ENCODE results near the gene GCN1.

The GCN1 gene

GRCh38 chr12:120132054-120132836 is 62.3 kb downstream of the GCN1 start:
- no peak for DNase-seq
- in situ Hi-C loops (cut with MboI; ENCODE audit: low pct_unique_long_range_greater_than_20kb, low sequenced_read_pairs), result no loop called here

- DNase-seq, result no peak
- in situ Hi-C loops (cut with MboI; ENCODE audit: low pct_unique_long_range_greater_than_20kb, low sequenced_read_pairs), result no loop called here
Measured at GRCh38 chr12:120131116-120131515, 63.4 kb downstream of the GCN1 start.

GRCh38 chr12:120130011-120130410 is 64.5 kb downstream of the GCN1 start:
- in situ Hi-C loops (cut with MboI; ENCODE audit: low pct_unique_long_range_greater_than_20kb, low sequenced_read_pairs), result no loop called here
- DNase-seq, result no peak

- peak; percentile 79 for DNase-seq
- in situ Hi-C loops (cut with MboI; ENCODE audit: low pct_unique_long_range_greater_than_20kb, low sequenced_read_pairs), result no loop called here
Measured at GRCh38 chr12:120126635-120127005, 67.9 kb downstream of the GCN1 start.

- in situ Hi-C loops (cut with MboI; ENCODE audit: low pct_unique_long_range_greater_than_20kb, low sequenced_read_pairs), result no loop called here
- no peak for DNase-seq
Measured at GRCh38 chr12:120125792-120126634, 68.5 kb downstream of the GCN1 start.

GRCh38 chr12:120125029-120125428 is 69.5 kb downstream of the GCN1 start:
- in situ Hi-C loops (cut with MboI; ENCODE audit: low pct_unique_long_range_greater_than_20kb, low sequenced_read_pairs), result no loop called here
- DNase-seq, result no peak

- in situ Hi-C loops (cut with MboI; ENCODE audit: low pct_unique_long_range_greater_than_20kb, low sequenced_read_pairs), result no loop called here
- no peak for DNase-seq
Measured at GRCh38 chr12:120121766-120122293, 72.7 kb downstream of the GCN1 start.

- DNase-seq, result no peak
- in situ Hi-C loops (cut with MboI; ENCODE audit: low pct_unique_long_range_greater_than_20kb, low sequenced_read_pairs), result no loop called here
Measured at GRCh38 chr12:120121343-120121742, 73.2 kb downstream of the GCN1 start.

- in situ Hi-C loops (cut with MboI; ENCODE audit: low pct_unique_long_range_greater_than_20kb, low sequenced_read_pairs), result no loop called here
- no peak for DNase-seq
Measured at GRCh38 chr12:120119271-120119973, 75.1 kb downstream of the GCN1 start.

GRCh38 chr12:120118321-120119061 is 76.0 kb downstream of the GCN1 start:
- no peak for DNase-seq
- in situ Hi-C loops (cut with MboI; ENCODE audit: low pct_unique_long_range_greater_than_20kb, low sequenced_read_pairs), result no loop called here

GRCh38 chr12:120117961-120118320 is 76.6 kb downstream of the GCN1 start:
- in situ Hi-C loops (cut with MboI; ENCODE audit: low pct_unique_long_range_greater_than_20kb, low sequenced_read_pairs), result no loop called here
- DNase-seq, result no peak

- DNase-seq, result peak; percentile 93
- in situ Hi-C loops (cut with MboI; ENCODE audit: low pct_unique_long_range_greater_than_20kb, low sequenced_read_pairs), result no loop called here
Measured at GRCh38 chr12:120116792-120117651, 77.5 kb downstream of the GCN1 start.

GRCh38 chr12:120116441-120116791 is 78.1 kb downstream of the GCN1 start, which contains the start of gene RAB35:
Gene RAB35, minus strand, starts transcription at chr12:120116753. Its CDS starts 103 bp downstream, at chr12:120116650.
- no peak for DNase-seq

GRCh38 chr12:120115692-120116440 is 78.6 kb downstream of the GCN1 start:
- no peak for DNase-seq
- in situ Hi-C loops (cut with MboI; ENCODE audit: low pct_unique_long_range_greater_than_20kb, low sequenced_read_pairs), result no loop called here

More at GRCh38 chr12:120116441-120116791, 78.1 kb downstream of the GCN1 start, which contains the start of gene RAB35:
- in situ Hi-C loops (cut with MboI; ENCODE audit: low pct_unique_long_range_greater_than_20kb, low sequenced_read_pairs), result no loop called here

GRCh38 chr12:120115066-120115465 is 79.4 kb downstream of the GCN1 start:
- no peak for DNase-seq
- in situ Hi-C loops (cut with MboI; ENCODE audit: low pct_unique_long_range_greater_than_20kb, low sequenced_read_pairs), result no loop called here

GRCh38 chr12:120110550-120111501 is 83.7 kb downstream of the GCN1 start:
- in situ Hi-C loops (cut with MboI; ENCODE audit: low pct_unique_long_range_greater_than_20kb, low sequenced_read_pairs), result no loop called here
- peak; percentile 82 for DNase-seq
